Epithelial cell of proximal tubule (primary cell): ENCODE results near the gene SLC9C2. TPM values are rescaled to one million over a fixed set of nuclear protein-coding genes. Genes with fewer than 3 reads are reported as not detected.
A peak's percentile ranks its signal among the peaks of the same experiment; 100 is the strongest.
"Not testable (repeated sequence)": the region's sequence is repeated elsewhere in the genome, so short reads cannot be mapped to it uniquely, and the experiment has no call there.

ENCODE experiments used
- DNase-seq: peaks from one replicate; pipeline ENCODE4 v3.0.0-alpha.2; 2011; ENCODE audit warnings: low read depth
- H3K4me3 ChIP-seq: 2 replicates; pipeline ENCODE4 v1.5.1; 2011; ENCODE audit warnings: low read depth, mild to moderate bottlenecking, low read length
- total RNA-seq: library from RNA; depleted of rRNA; stranded (reverse); fragments of >200 nt; gene quantifications from 2 replicates; pipeline ENCODE4 v1.2.3, GENCODE V29; 2015
- TF ChIP-seq, protein P1 (sequence below): conservative IDR thresholded peaks from 2 replicates; pipeline ENCODE4 v1.5.1; 2012; ENCODE audit warnings: low read depth, mild to moderate bottlenecking, low read length

Gene SLC9C2
- total RNA-seq, 1 donor from 2014 or later: not detected

DNA sequence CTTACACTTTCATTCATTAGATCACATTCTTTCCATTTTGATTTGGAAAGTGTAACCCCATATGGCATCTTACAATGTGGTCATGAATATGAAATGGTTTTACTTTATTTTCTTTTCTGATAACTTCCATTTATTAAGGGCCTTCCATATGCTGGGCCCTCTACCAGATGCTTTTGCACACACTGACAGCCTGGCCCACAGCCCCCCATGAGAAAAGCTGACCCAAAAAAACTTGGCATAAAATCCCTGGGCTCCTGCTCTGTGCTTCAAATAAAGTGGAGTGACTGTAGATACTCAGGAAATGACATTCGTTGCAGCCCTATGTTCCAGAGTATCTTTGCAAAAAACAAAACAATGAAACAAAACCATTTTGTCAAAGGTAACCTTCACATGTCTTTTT, 76.9 kb downstream of the SLC9C2 start:
- no peak for DNase-seq
- no peak overlapping the region for H3K4me3 ChIP-seq
- TF ChIP-seq, protein P1, sequence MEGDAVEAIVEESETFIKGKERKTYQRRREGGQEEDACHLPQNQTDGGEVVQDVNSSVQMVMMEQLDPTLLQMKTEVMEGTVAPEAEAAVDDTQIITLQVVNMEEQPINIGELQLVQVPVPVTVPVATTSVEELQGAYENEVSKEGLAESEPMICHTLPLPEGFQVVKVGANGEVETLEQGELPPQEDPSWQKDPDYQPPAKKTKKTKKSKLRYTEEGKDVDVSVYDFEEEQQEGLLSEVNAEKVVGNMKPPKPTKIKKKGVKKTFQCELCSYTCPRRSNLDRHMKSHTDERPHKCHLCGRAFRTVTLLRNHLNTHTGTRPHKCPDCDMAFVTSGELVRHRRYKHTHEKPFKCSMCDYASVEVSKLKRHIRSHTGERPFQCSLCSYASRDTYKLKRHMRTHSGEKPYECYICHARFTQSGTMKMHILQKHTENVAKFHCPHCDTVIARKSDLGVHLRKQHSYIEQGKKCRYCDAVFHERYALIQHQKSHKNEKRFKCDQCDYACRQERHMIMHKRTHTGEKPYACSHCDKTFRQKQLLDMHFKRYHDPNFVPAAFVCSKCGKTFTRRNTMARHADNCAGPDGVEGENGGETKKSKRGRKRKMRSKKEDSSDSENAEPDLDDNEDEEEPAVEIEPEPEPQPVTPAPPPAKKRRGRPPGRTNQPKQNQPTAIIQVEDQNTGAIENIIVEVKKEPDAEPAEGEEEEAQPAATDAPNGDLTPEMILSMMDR: no peak

DNA sequence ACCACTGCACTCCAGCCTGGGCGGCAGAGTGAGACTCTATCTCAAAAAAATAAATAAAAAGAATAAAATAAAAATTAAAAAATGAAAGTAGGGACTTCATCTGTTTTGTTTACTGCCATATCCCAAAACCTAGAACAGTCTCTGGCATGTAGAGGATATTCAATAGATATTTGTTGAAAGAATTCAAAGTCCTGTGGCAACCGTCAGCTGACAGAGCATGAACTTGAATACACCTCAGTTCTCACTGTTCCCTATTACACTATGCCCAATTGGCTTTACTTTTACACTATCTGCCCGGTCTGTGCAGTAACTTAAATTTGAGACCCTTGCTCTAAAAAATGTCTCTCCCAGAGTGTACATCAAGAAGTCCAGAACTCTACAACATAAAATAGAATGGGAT, 79.5 kb downstream of the SLC9C2 start:
- TF ChIP-seq, protein P1: no peak

DNA sequence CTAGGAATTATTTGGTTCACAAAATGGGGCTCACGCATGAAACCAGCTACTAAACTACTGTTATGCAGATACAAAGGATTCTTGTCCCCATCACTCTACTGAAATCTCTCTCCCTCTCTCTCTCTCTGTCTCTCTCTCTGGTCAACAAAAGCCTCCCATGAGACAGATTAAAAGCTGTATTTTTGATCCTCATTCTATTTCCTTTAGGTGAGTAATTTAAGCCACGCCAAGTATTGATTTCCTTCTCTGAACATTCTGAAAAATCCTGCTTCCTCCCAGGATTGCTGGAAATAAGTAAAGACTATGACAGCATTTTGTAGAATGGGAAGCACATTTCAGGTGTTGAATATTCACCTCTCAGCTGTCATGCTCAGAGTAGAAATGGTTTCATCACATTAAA, 82.1 kb downstream of the SLC9C2 start:
- TF ChIP-seq, protein P1: no peak
- H3K4me3 ChIP-seq: no peak overlapping the region
- no peak for DNase-seq

More for the DNA sequence above, 79.5 kb downstream of the SLC9C2 start:
- no peak overlapping the region for H3K4me3 ChIP-seq
- no peak for DNase-seq

DNA sequence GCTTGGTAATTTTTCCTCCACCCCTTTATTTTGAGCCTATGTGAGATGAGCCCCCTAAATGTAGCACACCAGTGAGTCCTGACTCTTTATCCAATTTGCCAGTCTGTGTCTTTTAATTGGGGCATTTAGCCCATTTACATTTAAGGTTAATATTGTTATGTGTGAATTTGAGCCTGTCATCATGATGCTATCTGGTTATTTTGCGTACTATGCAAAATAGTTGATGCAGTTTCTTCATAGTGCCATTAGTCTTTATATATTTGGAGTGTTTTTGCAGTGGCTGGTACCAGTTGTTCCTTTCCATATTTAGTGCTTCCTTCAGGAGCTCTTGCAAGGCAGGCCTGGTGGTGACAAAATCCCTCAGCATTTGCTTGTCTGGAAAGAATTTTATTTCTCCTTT, 88.4 kb downstream of the SLC9C2 start:
- H3K4me3 ChIP-seq, DNase-seq: not testable (repeated sequence)

DNA sequence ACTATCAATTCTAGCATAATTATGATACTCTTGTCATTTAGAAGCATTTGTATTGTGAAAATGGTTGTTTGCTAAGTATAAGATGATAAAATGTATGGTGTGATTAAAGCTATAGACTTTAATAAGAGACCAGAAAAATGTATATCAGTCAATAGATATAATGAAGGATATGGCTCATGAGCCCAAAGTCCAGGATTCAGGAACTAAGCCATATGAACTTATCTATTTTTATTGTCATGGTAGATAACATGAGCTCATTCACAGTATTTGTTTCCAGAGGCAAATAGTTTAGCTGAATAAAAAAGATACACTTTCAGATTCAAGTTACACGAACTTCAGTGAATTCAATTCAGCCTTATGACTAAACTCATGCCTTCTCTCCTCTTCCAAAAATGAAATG, 93.1 kb downstream of the SLC9C2 start:
- TF ChIP-seq, protein P1: no peak
- H3K4me3 ChIP-seq: no peak overlapping the region
- DNase-seq: no peak

DNA sequence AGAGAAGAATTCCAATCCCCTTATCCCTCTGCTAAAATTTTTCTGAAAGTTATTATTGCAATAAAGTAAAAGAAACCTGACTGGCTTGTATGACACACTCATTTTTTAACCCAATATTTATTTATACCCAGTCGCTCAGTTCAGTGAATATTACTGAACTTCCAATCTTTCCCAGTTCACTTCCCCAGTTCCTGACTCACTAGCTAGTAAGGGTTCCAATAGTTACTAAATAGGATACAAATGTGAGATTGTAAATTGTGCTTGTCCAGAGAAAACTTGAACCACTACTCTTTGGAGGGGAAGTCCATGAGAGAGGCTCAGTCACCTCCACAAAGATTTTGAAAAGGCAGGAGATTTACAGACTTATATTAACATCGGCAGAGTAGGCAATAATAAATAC, 94.3 kb downstream of the SLC9C2 start:
- H3K4me3 ChIP-seq: no peak overlapping the region
- DNase-seq: no peak

DNA sequence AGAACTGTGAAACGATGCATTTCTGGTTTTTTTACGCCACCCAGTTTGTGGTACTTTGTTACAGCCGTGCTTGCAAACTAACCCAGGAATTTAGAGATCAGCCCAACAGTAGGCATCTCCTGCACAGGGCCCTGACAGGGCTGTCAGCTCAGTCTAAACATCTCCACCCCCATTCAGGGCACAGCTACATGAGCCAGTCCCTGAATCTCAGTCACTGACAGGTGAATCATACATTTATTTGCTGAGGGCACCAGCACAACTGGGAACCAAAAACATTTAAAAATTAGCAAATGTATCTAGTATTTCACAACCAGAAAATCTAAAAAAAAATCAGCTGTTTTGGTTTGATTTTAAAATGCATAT, 95.0 kb downstream of the SLC9C2 start:
- peak; percentile 64 for DNase-seq
- peak overlapping the region; percentile 28 for H3K4me3 ChIP-seq
- TF ChIP-seq, protein P1: no peak

More for the DNA sequence above, 94.3 kb downstream of the SLC9C2 start:
- TF ChIP-seq, protein P1: no peak
